Renal cortical epithelial cell (primary cell): ENCODE measurements around the gene NCF2. TPM values are rescaled to one million over a fixed set of nuclear protein-coding genes. Genes with fewer than 3 reads are reported as not detected.
"Not testable (repeated sequence)": the region's sequence is repeated elsewhere in the genome, so short reads cannot be mapped to it uniquely, and the experiment has no call there.

Experiments used
- DNase-seq: peaks from one replicate; pipeline ENCODE4 v3.0.0-alpha.2; 2011; ENCODE audit warnings: low read depth
- total RNA-seq: library from RNA; depleted of rRNA; stranded (reverse); fragments of >200 nt; gene quantifications from 2 replicates; pipeline ENCODE4 v1.2.3, GENCODE V29; 2014

The NCF2 gene, protein sequence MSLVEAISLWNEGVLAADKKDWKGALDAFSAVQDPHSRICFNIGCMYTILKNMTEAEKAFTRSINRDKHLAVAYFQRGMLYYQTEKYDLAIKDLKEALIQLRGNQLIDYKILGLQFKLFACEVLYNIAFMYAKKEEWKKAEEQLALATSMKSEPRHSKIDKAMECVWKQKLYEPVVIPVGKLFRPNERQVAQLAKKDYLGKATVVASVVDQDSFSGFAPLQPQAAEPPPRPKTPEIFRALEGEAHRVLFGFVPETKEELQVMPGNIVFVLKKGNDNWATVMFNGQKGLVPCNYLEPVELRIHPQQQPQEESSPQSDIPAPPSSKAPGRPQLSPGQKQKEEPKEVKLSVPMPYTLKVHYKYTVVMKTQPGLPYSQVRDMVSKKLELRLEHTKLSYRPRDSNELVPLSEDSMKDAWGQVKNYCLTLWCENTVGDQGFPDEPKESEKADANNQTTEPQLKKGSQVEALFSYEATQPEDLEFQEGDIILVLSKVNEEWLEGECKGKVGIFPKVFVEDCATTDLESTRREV
- total RNA-seq = 4.6 and 102 TPM in 2 replicates

DNA sequence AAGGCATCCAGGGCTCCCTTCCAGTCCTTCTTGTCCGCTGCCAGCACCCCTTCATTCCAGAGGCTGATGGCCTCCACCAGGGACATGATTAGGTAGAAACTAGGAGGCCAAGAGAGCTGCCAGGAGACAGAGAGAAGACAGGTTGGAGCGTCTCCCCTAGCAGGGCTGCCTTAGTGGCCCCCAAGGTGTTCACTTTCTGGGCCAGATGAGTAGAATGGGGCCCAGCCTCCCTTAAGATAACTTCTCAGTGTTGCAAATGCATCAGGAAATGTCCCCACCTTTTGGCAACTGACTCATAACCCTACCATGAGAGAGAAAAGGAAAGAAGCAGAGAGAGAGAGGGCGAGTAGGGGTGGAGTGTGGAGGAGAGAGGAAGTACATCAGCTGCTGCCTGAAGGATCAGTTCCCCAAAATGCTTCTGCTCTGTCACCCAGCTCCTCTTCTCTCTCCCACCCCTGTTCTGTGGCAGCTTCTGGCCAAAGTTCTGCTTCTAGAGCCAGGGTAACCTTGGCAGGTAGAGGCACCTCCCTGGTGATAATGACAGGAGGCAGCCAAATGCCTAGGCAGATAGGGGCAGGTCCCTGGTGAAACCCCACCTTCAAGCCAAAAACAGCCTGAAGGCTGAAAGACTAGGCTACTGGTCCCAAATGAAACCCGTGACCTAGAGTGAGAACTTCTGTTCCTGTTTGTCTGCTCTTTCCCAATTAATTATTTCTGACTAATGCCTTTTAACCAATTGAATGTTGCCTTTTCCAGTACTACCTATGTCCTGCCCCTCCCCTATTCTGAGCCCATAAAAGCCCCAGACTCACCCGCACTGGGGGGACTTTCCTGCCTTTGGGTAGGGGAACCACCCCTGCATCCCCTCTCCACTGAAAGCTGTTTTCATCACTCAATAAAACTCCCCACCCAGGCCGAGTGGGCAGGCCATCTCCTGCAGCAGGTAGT is at the start of gene NCF2:
Gene NCF2, minus strand, starts transcription at position 216 of the 948 bp plus-strand sequence. Its CDS starts 130 bp downstream, at position 86.
- peak; percentile 30 for DNase-seq

- no peak for DNase-seq
Measured at GRCh38 chr1:183638649-183639387, 48.6 kb upstream of the NCF2 start.

DNA sequence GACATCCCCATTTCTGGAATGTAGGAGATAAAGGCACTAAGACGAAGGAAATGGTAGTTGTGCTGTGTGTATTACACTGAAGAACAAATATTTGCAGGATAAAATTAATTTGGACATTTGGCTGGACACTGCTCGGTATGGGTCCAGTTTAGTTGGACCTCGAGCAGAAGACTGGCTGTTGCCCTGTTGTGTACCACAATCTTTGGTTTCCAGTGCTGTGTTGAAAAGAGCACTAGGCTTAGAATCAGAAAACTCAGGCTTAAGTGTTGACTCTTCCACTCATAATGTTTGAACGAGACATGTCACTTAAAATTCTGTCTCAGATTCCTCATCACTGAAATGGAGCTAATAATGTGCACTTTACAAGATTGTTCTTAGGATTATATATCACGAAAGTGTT is 46.5 kb upstream of the NCF2 start:
- no peak for DNase-seq

GRCh38 chr1:183636334-183636682 is 46.0 kb upstream of the NCF2 start:
- no peak for DNase-seq

DNA sequence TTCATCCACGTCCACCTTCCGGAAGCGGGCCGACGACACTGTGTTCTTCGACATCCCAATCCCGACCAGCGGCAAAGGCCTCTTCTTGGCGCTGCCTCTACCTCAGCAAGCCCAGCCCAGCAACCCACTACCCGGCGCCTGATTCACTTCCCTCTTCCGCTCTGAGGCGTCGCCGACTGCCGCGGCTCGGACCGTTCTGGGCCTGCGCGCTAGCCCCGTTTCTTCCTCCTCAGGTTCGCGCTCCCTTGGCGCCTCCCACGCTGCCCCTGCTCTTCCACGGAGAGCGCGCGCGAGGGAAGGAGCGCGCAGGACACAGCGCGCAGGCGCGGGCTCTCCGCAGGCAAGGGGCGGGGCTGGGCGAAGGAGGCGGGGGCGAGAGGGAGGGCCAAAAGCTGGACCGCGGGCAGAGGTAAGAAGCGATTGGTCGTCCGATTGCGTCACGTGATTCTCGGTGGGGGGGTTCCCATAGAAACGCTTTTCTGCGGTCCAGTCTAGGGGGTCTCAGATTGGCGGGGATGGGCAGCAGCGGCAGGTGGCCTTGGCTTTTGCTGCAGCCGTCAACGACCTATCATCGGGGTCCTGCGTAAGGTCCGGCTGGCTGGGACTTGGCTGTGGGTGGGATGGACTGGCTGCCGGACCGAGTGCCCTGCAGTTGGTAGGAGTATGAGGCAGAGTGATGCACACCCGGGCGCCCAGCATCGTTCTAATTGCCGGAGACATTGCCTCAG is 45.5 kb upstream of the NCF2 start, which contains the start of gene ARPC5:
Gene ARPC5, minus strand, starts transcription at position 178 of the 728 bp plus-strand sequence. Its CDS starts 124 bp downstream, at position 54.
- peak; percentile 90 for DNase-seq

- no peak for DNase-seq
Measured at GRCh38 chr1:183635099-183635605, 44.9 kb upstream of the NCF2 start.

- no peak for DNase-seq
Measured at GRCh38 chr1:183634429-183635065, 44.3 kb upstream of the NCF2 start.

DNA sequence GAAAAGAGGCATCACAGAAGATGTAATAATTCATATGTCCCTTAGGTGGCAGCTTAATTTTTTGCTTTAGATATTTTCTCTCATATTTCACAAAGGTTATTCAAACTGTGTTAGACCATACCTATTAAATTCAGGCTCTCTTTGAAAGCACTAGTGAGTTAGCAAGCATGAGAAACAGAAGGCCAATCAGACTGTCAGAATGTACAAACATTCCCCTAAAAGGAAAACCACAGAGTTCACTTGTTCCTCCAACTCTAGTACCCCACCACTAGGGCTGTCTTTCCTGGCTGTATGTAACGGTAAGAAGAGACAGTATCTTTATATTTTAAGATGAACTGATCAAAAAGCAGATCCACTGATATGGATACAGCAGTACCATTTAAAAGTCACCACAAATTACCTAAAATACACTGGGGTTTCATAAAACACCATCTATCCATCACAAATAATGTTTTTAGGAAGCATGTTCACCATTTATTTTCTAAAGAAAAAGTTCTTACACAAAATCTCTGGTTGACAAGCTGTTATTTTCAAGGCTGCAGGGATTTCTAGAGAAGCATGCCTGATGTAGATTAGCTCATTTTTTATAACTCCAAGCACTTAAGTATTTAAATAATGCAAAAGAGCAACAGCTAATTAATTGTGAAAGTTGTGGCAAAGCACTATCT is 43.6 kb upstream of the NCF2 start:
- peak; percentile 90 for DNase-seq

DNA sequence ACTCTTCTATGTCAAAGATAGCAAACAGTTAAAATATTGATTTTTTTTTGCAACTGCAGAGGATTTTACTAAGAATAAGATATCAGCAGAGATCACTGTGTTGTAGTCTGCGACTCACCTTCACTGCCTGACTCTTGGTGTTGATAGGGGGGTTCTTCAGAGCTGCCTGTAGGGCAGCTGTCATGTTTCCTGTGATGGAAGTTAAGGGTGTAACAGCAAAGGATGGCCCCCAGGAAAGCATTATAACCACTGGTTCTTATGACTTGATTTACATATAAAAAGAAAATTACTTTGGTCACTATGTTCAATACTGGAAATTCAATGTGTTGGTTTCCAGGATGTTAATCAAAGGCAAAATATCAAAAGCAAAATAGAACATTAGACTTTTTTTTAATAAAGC is 42.7 kb upstream of the NCF2 start:
- DNase-seq = no peak

DNA sequence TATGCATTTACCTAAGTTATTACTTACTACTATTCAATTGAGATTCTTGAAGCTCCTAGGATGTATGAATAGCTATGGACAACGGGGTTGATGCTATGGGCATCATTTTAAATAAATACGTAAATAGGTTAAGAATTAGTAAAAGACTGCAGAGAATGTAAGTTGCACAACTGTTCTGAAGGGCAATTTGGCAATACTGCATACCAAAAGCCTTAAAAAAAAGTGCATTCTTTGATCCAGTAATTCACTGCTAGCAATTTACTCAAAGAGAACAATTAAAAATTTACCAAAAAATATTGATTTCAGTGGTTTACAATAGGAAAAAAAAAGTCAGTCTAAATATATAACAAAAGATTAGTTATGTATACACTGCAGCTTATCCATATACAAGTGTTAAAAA is 41.9 kb upstream of the NCF2 start:
- peak; percentile 80 for DNase-seq

DNA sequence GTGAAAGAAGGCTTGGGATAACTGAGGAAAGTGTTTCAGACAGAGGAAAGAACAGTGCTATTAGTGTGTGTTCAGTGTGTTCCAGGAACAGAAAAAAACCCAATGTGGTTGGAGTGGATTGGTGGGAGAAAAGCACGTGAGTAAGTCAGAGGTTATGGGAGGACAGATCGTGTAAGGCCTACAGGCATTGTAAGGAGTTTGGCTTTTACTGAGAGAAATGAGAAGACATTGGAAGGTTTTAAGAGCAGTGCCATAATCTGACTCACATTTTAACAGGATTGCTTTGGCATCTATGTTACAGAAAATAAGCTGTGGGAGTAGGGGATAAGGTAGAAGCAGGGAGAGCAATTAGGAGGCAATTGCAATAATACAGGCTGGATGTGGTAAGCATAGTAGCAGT is 40.5 kb upstream of the NCF2 start:
- peak; percentile 65 for DNase-seq

DNA sequence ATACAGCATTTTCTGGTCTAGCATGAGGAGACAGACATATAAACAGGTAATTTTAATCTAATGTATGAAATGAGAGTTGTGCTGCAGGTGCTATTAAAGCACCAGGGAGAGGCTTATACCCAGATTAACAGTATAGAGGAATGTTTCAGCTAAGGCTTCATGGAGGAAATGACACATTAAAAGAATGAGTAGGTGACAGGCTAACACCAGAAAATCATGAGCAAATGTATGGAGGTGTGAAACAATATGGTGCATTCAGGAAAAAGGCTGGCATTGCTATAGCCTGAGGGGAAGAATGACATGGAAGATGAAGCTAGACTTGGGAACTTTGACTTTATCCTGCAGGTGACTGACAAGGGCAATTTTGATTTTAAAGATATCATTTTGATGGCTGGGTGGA is 38.3 kb upstream of the NCF2 start:
- DNase-seq = no peak

DNA sequence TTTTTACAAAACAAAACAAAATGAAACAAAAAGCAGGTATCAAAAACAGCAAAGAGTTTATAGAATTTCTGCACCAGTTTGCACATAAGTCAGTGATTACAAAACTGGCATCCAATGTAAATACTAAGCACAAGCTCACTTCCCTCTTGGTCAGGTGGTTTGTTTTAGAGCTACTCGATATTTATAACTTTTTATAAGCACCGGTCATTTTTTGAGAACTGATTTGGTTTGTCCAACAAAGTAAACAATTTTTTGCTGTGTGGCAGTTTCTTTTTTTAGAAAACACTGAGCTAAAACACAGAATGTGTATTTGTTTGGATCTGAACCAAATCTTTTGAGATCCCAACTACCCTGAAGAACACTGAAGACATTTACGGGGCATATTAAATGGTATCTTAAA is 36.0 kb upstream of the NCF2 start:
- not testable (repeated sequence) for DNase-seq

DNA sequence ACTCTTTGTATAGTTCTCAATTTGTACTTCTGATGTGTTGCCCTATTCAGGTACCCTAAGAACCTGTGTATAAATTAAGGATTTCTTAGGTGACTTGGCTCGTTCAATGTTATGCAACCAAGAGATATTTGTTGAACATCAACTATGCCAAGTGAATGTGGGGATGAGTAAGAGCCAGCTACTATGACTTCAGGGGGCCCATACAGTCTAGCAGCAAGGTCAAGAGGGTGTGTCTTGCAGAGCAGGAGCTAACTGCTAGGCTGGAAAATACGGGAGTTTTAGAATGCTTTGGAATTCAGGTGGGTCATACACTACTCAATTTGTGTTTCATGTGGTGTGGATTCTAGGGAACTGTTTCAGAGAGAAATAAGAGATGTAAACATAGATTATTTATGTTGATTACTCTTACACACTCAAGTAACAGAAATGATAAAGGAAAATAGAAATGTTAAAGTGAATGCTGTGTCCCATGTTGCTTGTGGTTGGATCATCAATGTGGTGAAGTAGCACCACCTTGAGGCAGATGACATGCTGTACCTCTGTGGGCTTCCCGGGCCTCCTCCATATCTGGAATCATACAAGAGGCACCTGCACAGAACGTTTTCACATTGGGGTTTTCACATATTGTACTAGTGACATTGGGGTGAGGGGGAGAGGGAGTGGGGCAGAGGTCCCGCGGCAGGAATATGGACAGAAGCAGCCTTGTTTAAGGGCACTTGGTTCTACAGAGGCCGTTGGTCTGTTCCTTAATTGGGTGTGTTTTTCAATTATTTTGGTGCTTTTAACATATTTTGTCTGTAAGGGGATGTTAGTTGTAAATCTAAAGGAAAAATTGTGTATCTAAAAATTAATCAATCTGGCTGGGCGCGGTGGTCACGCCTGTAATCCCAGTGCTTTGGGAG is 32.9 kb upstream of the NCF2 start:
- peak; percentile 81 for DNase-seq

DNA sequence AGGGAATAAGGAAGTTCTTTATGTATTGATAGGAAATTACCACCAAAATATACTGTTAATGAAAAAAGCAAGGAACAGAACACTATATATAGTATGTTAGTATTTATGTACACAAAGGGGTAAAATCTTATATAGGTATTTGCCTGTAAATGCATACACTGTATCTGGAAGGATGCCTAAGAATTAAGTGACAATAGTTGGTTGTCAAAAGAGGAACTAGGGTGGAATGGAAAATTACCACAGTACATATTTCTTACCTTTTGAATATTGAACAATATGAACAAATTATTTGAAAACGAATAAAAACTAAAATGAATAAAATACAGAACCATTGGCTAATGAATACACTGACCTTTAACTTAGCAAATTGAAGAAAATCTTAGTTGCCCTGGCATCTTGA is 31.8 kb upstream of the NCF2 start:
- no peak for DNase-seq

DNA sequence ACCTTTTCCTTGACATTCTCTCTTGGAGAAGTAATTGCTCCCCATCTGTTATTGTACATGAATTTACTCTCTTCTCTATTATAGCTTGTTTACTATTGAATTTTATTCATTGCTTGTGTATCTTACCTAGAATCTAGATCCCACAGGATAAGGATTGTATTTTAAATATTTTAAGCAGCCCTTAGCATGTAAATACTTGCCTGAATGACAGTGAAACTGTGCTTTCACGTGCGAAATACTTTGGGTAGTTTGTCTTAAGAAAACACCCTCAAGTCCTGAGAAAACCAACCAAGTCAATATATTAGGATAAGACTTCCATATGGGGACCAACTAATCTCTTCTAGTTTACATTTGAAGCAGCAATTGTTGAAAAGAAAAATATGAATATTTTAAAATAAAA is 30.1 kb upstream of the NCF2 start:
- no peak for DNase-seq

GRCh38 chr1:183619781-183620180 is 29.5 kb upstream of the NCF2 start:
- DNase-seq = no peak

- DNase-seq = not testable (repeated sequence)
Measured at GRCh38 chr1:183618202-183618601, 27.9 kb upstream of the NCF2 start.

- not testable (repeated sequence) for DNase-seq
Measured at GRCh38 chr1:183612975-183613374, 22.7 kb upstream of the NCF2 start.
